ENCODE measurements around the gene WDFY4.

WDFY4 gene

DNA sequence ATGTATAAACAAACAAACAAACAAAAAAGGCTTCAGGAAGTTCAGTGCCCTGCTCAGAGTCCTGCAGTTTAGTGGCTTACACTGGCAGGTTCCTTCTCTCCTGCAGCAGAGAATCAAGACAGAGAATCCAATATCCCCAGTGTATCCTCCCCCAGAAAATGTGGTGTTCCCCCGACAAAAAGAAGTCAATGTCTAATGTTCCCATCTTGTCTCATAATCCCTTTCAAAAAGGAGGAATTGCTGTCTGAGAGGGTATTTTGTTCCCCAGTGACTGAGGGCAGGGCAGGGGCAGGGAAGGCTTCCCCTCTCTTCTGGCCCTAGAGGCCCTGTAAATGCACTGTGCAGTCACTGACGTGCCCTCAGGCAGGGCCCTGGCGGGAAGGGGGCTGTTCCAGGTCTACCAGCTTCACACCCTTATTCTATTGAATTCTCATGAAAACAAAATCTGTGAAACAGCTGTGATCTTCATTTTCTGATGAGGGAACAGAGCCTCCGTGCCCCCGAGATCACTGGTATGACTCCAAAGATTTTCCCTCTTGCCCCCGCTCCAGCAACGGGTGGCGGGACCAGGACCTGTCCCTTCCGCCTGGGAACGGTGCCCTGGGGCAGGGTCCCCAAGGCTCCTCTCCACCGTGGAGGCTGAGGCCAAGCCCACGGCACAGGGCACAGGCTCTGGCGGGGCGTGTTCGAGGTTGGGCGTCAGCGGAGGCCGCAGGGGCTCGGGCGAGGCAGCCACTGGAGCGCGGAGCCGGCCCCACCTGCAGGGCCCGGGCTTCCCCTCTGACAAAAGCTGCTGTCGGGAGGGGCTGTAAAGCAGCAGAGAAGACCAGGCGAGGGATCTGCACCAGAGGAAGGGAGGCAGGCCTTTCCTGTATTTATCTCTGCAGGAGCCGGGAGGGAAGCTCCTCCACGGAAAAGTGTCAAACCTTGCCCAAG, 13.4 kb upstream of the WDFY4 start:
- TF ChIP-seq, protein P1, sequence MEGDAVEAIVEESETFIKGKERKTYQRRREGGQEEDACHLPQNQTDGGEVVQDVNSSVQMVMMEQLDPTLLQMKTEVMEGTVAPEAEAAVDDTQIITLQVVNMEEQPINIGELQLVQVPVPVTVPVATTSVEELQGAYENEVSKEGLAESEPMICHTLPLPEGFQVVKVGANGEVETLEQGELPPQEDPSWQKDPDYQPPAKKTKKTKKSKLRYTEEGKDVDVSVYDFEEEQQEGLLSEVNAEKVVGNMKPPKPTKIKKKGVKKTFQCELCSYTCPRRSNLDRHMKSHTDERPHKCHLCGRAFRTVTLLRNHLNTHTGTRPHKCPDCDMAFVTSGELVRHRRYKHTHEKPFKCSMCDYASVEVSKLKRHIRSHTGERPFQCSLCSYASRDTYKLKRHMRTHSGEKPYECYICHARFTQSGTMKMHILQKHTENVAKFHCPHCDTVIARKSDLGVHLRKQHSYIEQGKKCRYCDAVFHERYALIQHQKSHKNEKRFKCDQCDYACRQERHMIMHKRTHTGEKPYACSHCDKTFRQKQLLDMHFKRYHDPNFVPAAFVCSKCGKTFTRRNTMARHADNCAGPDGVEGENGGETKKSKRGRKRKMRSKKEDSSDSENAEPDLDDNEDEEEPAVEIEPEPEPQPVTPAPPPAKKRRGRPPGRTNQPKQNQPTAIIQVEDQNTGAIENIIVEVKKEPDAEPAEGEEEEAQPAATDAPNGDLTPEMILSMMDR (IDR thresholded peaks at IDR 0.05; ENCODE audit: insufficient read depth, missing control alignments): no peak
- DNase-seq (ENCODE audit: insufficient read length, low spot score): no peak
- no peak for FAIRE-seq

DNA sequence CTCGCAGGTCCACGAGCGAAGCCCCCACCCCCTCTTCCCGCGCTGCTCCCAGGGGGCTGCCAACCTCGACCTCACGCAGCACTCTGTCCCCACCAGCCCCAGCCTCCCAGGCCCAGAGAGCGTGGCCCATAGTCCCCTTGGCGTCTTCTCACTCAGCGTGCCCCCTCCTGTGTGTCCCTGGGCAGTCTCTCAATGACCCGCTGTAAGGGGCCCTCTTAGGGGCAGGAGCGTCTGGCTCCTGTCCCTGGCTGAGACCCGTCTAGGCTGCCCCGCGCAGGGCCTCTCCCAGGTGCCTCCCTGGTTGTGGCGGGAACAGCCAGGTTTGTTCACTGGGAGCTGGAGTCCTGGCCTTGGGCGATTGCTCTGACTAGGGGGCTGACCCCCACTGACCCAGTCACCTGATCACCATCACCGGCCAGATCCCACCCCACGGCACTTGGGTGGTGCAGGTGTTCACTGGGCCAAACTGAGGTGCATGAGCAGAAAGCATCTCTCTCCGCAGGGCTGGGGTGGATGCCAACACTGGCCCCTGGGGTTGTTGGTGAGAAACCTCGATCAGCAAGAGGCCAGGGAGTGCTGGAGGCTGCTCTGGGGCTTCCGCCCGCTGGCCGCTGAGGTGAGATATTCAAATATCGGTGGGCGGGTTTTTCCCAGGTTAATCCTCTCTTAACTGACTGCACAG, 12.6 kb upstream of the WDFY4 start:
- TF ChIP-seq, protein P1 (IDR thresholded peaks at IDR 0.05; ENCODE audit: insufficient read depth, missing control alignments): no peak
- no peak for DNase-seq (ENCODE audit: insufficient read length, low spot score)
- FAIRE-seq: no peak

DNA sequence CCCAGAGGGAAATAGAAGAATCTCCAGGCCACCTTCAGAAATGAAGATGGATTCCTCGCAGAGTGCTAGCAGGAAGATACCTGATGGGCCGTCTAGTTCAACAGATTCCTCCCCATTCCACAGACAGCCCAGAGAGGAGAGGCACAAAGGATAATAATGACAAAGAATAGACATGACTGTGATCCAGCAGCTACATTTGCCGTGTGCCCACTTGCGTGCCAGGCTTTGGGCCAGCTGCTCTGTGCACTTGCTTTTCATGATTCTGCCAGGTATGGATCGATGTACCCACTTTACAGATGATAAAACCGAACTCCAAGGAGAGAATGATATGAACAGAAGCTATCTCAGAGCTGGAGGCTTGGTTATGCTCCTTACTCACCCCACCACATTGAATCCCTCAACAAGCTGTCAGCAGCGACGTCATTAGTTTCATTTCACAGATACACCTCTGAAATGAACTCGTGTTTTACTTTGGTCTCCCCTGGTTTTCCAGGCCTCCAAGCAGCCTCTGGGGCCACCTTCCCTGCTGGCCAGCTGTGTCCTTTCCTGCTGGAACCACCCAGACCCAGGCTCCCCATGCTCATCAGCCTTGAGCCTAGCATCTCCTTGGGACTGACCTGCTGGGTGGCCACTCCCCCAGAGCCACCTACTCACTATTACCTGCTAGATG, 11.9 kb upstream of the WDFY4 start:
- FAIRE-seq (no peak), DNase-seq (ENCODE audit: insufficient read length, low spot score) (no peak)
- TF ChIP-seq, protein P1 (IDR thresholded peaks at IDR 0.05; ENCODE audit: insufficient read depth, missing control alignments): no peak

DNA sequence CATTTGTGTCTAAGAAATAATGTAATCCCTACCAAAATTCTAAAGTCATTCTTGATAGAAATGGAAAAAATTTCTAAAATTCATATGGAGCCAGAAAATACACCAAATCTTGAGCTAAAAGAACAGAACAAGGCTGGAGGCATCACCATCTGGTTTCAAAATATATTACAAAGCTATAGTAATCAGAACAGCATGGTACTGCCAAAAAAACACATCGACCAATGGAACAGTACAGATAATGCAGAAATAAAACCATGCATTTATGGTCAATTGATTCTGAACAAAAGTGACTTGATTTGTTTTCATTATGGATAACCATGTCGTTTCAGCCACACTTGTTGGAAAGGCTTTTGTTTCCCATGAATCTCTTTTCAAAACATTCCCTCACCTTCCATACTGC, 7.0 kb upstream of the WDFY4 start:
- TF ChIP-seq, protein P1 (IDR thresholded peaks at IDR 0.05; ENCODE audit: insufficient read depth, missing control alignments): no peak
- DNase-seq (ENCODE audit: insufficient read length, low spot score) (no peak), FAIRE-seq (no peak)

DNA sequence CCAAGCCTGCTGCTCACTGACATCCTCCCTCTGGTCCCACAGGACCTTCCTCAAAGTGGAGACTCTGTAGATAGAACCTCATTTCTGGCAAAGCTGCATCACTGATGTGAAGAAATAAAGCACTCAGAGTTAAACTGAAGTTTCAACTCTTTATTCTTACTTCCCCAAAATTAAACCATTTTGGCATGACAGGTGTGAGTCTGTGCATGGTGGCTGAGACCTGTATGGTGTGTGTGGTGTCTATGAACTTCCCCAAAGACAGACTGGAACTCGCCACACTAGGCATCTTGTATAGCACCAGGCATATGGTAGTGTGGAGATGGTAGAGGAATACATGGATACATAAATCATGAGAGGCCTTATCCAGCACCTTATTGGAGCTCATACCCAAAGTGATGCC, 6.6 kb upstream of the WDFY4 start:
- TF ChIP-seq, protein P1 (IDR thresholded peaks at IDR 0.05; ENCODE audit: insufficient read depth, missing control alignments): no peak

DNA sequence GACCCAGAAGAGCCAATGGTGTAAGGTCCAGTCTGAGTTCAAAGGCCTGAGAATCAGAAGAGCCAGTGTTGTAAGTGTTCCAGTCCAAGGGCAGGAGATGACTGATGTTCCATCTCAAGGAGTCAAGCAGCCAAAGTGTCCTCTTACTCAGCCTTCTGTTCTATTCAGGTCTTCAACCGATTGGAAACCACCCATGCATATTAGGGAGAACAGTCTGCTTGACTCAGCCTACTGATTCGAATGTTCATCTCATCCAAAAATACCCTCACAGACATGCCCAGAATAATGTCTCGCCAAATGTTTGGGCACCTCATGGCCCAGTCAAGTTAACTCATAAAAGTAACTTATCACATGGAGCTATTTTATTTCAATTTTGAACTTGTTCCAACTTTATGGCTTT, 2.9 kb upstream of the WDFY4 start:
- FAIRE-seq (no peak), DNase-seq (ENCODE audit: insufficient read length, low spot score) (no peak)
- TF ChIP-seq, protein P1 (IDR thresholded peaks at IDR 0.05; ENCODE audit: insufficient read depth, missing control alignments): no peak

More for the DNA sequence above, 6.6 kb upstream of the WDFY4 start:
- no peak for FAIRE-seq
- DNase-seq (ENCODE audit: insufficient read length, low spot score): no peak
